SK-N-SH treated with all-trans-retinoic acid at 6 μM for 48 hours (cell line): Measurements from ENCODE around the gene LSAMP.

Experiments
- ATAC-seq: fragments of 200-7000 bp; cut with Tn5 transposase; 3 replicates; pipeline ENCODE4 v1.9.1; 2020; ENCODE audit warnings: mild to moderate bottlenecking, moderate library complexity
- BACH2 ChIP-seq: fragments of 250-450 bp; sonication (Bioruptor Pico); IDR thresholded peaks from 2 replicates; pipeline ENCODE4 v1.9.0; 2021; ENCODE audit warnings: mild to moderate bottlenecking, borderline replicate concordance
- CSDC2 ChIP-seq: fragments of 250-450 bp; sonication (Bioruptor Pico); IDR thresholded peaks from 2 replicates; pipeline ENCODE4 v1.5.0; 2020; ENCODE audit warnings: mild to moderate bottlenecking, moderate library complexity
- ESRRG ChIP-seq: fragments of 250-450 bp; sonication (Bioruptor Pico); IDR thresholded peaks from 2 replicates; pipeline ENCODE4 v1.6.1; 2021; ENCODE audit warnings: mild to moderate bottlenecking
- GLIS3 ChIP-seq: fragments of 250-450 bp; sonication (Bioruptor Pico); IDR thresholded peaks from 2 replicates; pipeline ENCODE4 v1.5.0; 2020; ENCODE audit warnings: mild to moderate bottlenecking, moderate library complexity
- ISL1 ChIP-seq: fragments of 250-450 bp; sonication (Bioruptor Pico); IDR thresholded peaks from 2 replicates; pipeline ENCODE4 v2.1.2; 2022; ENCODE audit warnings: mild to moderate bottlenecking, moderate library complexity
- OSR1 ChIP-seq: fragments of 250-450 bp; sonication (Bioruptor Pico); IDR thresholded peaks from 2 replicates; pipeline ENCODE4 v1.8.0; 2022; ENCODE audit warnings: moderate library complexity, mild to moderate bottlenecking, inconsistent platforms
- PPARA ChIP-seq: fragments of 250-450 bp; sonication (Bioruptor Pico); IDR thresholded peaks from 2 replicates; pipeline ENCODE4 v1.5.0; 2020; ENCODE audit warnings: mild to moderate bottlenecking, borderline replicate concordance
- RARB ChIP-seq: fragments of 250-450 bp; sonication (Bioruptor Pico); IDR thresholded peaks from 2 replicates; pipeline ENCODE4 v1.8.0; 2021; ENCODE audit warnings: mild to moderate bottlenecking, moderate library complexity
- SNAI2 ChIP-seq: fragments of 250-450 bp; sonication (Bioruptor Pico); IDR thresholded peaks from 2 replicates; pipeline ENCODE4 v1.5.0; 2020; ENCODE audit warnings: mild to moderate bottlenecking, moderate library complexity
- TCF4 ChIP-seq: fragments of 250-450 bp; sonication (Bioruptor Pico); IDR thresholded peaks from 2 replicates; pipeline ENCODE4 v1.8.0; 2021; ENCODE audit warnings: mild to moderate bottlenecking, moderate library complexity, borderline replicate concordance
- TOX ChIP-seq: fragments of 250-450 bp; sonication (Bioruptor Pico); IDR thresholded peaks from 2 replicates; pipeline ENCODE4 v1.8.0; 2021; ENCODE audit warnings: mild to moderate bottlenecking, moderate library complexity, borderline replicate concordance
- ZC3H10 ChIP-seq: fragments of 250-450 bp; sonication (Bioruptor Pico); IDR thresholded peaks from 2 replicates; pipeline ENCODE4 v1.5.1; 2021; ENCODE audit warnings: mild to moderate bottlenecking, moderate library complexity
- ZFP3 ChIP-seq: fragments of 250-450 bp; sonication (Bioruptor Pico); IDR thresholded peaks from 2 replicates; pipeline ENCODE4 v1.5.0; 2020; ENCODE audit warnings: mild to moderate bottlenecking, moderate library complexity
- ZFP30 ChIP-seq: fragments of 450-650 bp; formaldehyde crosslinking; IDR thresholded peaks from 2 replicates; pipeline ENCODE4 v1.5.0; 2022; ENCODE audit warnings: mild to moderate bottlenecking, moderate library complexity
- ZNF565 ChIP-seq: fragments of 450-650 bp; formaldehyde crosslinking; conservative IDR thresholded peaks from 2 replicates; pipeline ENCODE4 v1.5.0; 2020; ENCODE audit warnings: low read depth, mild to moderate bottlenecking, moderate library complexity
- ZNF70 ChIP-seq: fragments of 450-650 bp; formaldehyde crosslinking; IDR thresholded peaks from 2 replicates; pipeline ENCODE4 v1.5.0; 2020; ENCODE audit warnings: mild to moderate bottlenecking, moderate library complexity
- ZNF8 ChIP-seq: fragments of 450-650 bp; formaldehyde crosslinking; IDR thresholded peaks from 2 replicates; pipeline ENCODE4 v1.5.0; 2020; ENCODE audit warnings: mild to moderate bottlenecking, moderate library complexity
- TF ChIP-seq, protein P1 (sequence below): fragments of 250-450 bp; sonication (Bioruptor Pico); IDR thresholded peaks from 2 replicates; pipeline ENCODE4 v1.5.1; 2020; ENCODE audit warnings: low read depth, mild to moderate bottlenecking, moderate library complexity
- TF ChIP-seq, protein P2 (sequence below): fragments of 250-450 bp; sonication (Bioruptor Pico); IDR thresholded peaks from 2 replicates; pipeline ENCODE4 v1.5.1; 2021; ENCODE audit warnings: mild to moderate bottlenecking, moderate library complexity
- TF ChIP-seq, protein P3 (sequence below): fragments of 250-450 bp; sonication (Bioruptor Pico); IDR thresholded peaks from 2 replicates; pipeline ENCODE4 v1.5.0; 2020; ENCODE audit warnings: mild to moderate bottlenecking, moderate library complexity
- TF ChIP-seq, protein P4 (sequence below): fragments of 250-450 bp; sonication (Bioruptor Pico); IDR thresholded peaks from 2 replicates; pipeline ENCODE4 v1.8.0; 2020; ENCODE audit warnings: mild to moderate bottlenecking, moderate library complexity, borderline replicate concordance

Gene LSAMP

DNA sequence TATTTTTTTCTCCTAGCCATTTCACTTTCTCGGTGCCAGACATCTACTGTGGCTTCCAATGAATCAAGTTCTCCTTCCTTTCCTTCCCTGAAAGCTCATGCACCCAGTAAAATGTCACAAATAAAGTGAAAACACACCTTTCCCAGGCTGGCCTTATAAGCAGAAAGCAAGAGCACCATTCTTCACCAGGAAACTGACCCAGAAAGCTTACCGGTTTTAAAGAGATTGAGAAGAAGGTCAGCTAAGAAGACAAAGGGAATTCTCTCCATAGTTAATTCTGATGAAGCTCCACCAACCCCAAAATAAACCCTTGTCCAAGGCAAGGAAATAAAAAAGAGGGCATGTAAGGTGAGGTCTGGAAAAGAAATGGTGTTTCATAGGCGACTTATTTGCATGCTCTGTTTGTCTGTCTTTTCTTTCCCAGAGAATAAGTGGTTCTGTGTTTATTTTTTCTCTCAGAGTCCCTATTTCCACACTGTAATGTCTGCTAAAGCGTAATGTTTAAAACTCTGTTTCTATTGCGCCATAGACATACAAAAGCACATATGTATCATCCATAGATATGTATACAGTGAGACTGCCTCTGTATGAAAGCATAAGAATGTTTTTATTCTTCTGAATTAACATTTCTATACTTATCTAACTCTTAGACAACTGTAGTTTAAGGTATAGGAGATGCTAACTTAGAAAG is 2.8 kb downstream of the LSAMP start:
- TF ChIP-seq PPARA (CRISPR knock-in tag) (no peak), ESRRG (CRISPR knock-in tag) (no peak), SNAI2 (CRISPR knock-in tag) (no peak), TOX (CRISPR knock-in tag) (no peak), ZNF70 (no peak), ZNF565 (no peak), OSR1 (CRISPR knock-in tag) (no peak), ZFP3 (no peak), BACH2 (CRISPR knock-in tag) (no peak), ZNF8 (CRISPR knock-in tag) (no peak), TCF4 (CRISPR knock-in tag) (no peak), CSDC2 (no peak), ZC3H10 (CRISPR knock-in tag) (no peak), GLIS3 (no peak)
- TF ChIP-seq, protein P1, sequence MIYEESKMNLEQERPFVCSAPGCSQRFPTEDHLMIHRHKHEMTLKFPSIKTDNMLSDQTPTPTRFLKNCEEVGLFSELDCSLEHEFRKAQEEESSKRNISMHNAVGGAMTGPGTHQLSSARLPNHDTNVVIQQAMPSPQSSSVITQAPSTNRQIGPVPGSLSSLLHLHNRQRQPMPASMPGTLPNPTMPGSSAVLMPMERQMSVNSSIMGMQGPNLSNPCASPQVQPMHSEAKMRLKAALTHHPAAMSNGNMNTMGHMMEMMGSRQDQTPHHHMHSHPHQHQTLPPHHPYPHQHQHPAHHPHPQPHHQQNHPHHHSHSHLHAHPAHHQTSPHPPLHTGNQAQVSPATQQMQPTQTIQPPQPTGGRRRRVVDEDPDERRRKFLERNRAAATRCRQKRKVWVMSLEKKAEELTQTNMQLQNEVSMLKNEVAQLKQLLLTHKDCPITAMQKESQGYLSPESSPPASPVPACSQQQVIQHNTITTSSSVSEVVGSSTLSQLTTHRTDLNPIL: no peak
- TF ChIP-seq, protein P2, sequence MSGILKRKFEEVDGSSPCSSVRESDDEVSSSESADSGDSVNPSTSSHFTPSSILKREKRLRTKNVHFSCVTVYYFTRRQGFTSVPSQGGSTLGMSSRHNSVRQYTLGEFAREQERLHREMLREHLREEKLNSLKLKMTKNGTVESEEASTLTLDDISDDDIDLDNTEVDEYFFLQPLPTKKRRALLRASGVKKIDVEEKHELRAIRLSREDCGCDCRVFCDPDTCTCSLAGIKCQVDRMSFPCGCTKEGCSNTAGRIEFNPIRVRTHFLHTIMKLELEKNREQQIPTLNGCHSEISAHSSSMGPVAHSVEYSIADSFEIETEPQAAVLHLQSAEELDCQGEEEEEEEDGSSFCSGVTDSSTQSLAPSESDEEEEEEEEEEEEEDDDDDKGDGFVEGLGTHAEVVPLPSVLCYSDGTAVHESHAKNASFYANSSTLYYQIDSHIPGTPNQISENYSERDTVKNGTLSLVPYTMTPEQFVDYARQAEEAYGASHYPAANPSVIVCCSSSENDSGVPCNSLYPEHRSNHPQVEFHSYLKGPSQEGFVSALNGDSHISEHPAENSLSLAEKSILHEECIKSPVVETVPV: no peak
- TF ChIP-seq, protein P3, sequence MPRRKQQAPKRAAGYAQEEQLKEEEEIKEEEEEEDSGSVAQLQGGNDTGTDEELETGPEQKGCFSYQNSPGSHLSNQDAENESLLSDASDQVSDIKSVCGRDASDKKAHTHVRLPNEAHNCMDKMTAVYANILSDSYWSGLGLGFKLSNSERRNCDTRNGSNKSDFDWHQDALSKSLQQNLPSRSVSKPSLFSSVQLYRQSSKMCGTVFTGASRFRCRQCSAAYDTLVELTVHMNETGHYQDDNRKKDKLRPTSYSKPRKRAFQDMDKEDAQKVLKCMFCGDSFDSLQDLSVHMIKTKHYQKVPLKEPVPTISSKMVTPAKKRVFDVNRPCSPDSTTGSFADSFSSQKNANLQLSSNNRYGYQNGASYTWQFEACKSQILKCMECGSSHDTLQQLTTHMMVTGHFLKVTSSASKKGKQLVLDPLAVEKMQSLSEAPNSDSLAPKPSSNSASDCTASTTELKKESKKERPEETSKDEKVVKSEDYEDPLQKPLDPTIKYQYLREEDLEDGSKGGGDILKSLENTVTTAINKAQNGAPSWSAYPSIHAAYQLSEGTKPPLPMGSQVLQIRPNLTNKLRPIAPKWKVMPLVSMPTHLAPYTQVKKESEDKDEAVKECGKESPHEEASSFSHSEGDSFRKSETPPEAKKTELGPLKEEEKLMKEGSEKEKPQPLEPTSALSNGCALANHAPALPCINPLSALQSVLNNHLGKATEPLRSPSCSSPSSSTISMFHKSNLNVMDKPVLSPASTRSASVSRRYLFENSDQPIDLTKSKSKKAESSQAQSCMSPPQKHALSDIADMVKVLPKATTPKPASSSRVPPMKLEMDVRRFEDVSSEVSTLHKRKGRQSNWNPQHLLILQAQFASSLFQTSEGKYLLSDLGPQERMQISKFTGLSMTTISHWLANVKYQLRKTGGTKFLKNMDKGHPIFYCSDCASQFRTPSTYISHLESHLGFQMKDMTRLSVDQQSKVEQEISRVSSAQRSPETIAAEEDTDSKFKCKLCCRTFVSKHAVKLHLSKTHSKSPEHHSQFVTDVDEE: no peak
- ATAC-seq: no peak

DNA sequence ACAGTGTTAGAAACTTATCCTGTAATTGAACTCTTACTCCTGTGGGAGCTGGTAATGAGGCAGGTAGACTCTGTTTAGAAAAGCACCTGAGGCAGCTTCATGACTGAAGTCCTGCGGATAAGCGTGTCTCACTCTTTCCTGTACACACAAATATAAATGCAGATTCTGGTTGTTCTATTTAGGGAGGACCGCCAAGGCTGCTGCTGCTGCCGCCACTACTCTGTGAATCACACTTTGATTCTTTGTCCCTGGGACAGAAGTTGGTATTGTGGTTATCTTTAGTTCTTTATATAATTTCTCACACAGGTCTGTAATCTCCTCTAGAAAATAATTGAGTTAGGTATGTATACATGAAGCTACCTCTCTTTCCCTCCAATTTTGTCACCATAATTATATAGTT is 3.6 kb downstream of the LSAMP start:
- no peak for ATAC-seq

More for the DNA sequence above, 3.6 kb downstream of the LSAMP start:
- TF ChIP-seq ISL1 (CRISPR knock-in tag): no peak
- TF ChIP-seq, protein P1: no peak
- TF ChIP-seq SNAI2 (CRISPR knock-in tag): no peak
- TF ChIP-seq ZFP30: no peak
- TF ChIP-seq, protein P4, sequence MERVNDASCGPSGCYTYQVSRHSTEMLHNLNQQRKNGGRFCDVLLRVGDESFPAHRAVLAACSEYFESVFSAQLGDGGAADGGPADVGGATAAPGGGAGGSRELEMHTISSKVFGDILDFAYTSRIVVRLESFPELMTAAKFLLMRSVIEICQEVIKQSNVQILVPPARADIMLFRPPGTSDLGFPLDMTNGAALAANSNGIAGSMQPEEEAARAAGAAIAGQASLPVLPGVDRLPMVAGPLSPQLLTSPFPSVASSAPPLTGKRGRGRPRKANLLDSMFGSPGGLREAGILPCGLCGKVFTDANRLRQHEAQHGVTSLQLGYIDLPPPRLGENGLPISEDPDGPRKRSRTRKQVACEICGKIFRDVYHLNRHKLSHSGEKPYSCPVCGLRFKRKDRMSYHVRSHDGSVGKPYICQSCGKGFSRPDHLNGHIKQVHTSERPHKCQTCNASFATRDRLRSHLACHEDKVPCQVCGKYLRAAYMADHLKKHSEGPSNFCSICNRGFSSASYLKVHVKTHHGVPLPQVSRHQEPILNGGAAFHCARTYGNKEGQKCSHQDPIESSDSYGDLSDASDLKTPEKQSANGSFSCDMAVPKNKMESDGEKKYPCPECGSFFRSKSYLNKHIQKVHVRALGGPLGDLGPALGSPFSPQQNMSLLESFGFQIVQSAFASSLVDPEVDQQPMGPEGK (CRISPR knock-in tag): no peak
- no peak for TF ChIP-seq RARB (CRISPR knock-in tag)
- TF ChIP-seq, protein P3: no peak
- TF ChIP-seq, protein P2: no peak
